Tibial artery (tissue), 4 donors: ENCODE data around the gene PRR18.

Experiments used
- DNase-seq, 2 donors: peaks; one replicate each; pipeline ENCODE4 v3.0.0-alpha.2; 2019
- H3K27ac ChIP-seq, 2 donors: fragments of 200-600 bp; sonication (generic) in 1 of 2; 1 replicate in 1 of 2; 2 replicates in 1 of 2; pipeline ENCODE4 v1.5.1; 2018 to 2019; ENCODE audit warnings: mild to moderate bottlenecking in 1 of 2
- H3K27me3 ChIP-seq, 2 donors: fragments of 200-600 bp; sonication (generic) in 1 of 2; one replicate each; pipeline versions ENCODE4 v1.5.1 to v1.6.0; 2016 to 2019
- H3K36me3 ChIP-seq, 3 donors: fragments of 200-600 bp; sonication (generic) in 2 of 3; one replicate each; pipeline ENCODE4 v1.5.1; 2016 to 2019; ENCODE audit warnings: mild to moderate bottlenecking in 2 of 3
- H3K4me1 ChIP-seq, 4 donors: fragments of 200-600 bp; sonication (generic) in 2 of 4; 1 replicate in 3 of 4; 2 replicates in 1 of 4; pipeline ENCODE4 v1.5.1; 2016 to 2019
- H3K4me3 ChIP-seq, 2 donors: fragments of 200-600 bp; sonication (generic) in 1 of 2; 1 replicate in 1 of 2; 2 replicates in 1 of 2; pipeline ENCODE4 v1.5.1; 2018 to 2019; ENCODE audit warnings: mild to moderate bottlenecking in 2 of 2
- H3K9me3 ChIP-seq, 3 donors: fragments of 200-600 bp; sonication (generic) in 1 of 3; one replicate each; pipeline ENCODE4 v1.5.1; 2016 to 2019
- CTCF ChIP-seq, 2 experiments: fragments of 200-600 bp in 1 of 2; fragments of 450-650 bp in 1 of 2; IDR thresholded peaks; one replicate each; pipeline ENCODE4 v1.5.1; 2017 to 2019; ENCODE audit warnings: antibody characterized with exemption in 2 of 2, mild to moderate bottlenecking in 1 of 2, moderate library complexity in 1 of 2
- intact Hi-C: fragments of 100-400 bp; cut with DNase I; formaldehyde crosslinking; loops from one replicate; pipeline ENCODE4 v1.15.0; 2023; ENCODE audit warnings: low total_unique reads

The PRR18 gene

GRCh38 chr6:166278579-166279392, 29.4 kb downstream of the PRR18 start:
- no peak for TF ChIP-seq CTCF (IDR thresholded peaks at IDR 0.05)
- intact Hi-C loops: loop anchor here (2.0 kb wide), 1 partner anchor 122 kb away; no protein-coding TSS in a partner anchor

GRCh38 chr6:166277892-166278578, 30.2 kb downstream of the PRR18 start:
- intact Hi-C loops: loop anchor here (2.0 kb wide), 1 partner anchor 123 kb away; no protein-coding TSS in a partner anchor

More at GRCh38 chr6:166278579-166279392, 29.4 kb downstream of the PRR18 start:
- Histone ChIP-seq H3K9me3 (no peaks in the 10 kb centered on the region), H3K27ac (no peak overlapping the region), H3K4me3 (no peak overlapping the region), H3K4me1 (peaks cover 0 to 10% (median 1%) of the 10 kb centered on the region in 4 donors), H3K27me3 (peaks cover 0 to 25% of the 10 kb centered on the region in 2 donors), H3K36me3 (no peaks in the 10 kb centered on the region)
- DNase-seq: no peak

GRCh38 chr6:166277018-166277417, 31.2 kb downstream of the PRR18 start:
- Histone ChIP-seq H3K4me1 (peaks cover 0 to 10% (median 1%) of the 10 kb centered on the region in 4 donors), H3K27me3 (peaks cover 0 to 18% of the 10 kb centered on the region in 2 donors), H3K27ac (no peak overlapping the region), H3K36me3 (no peaks in the 10 kb centered on the region), H3K4me3 (no peak overlapping the region), H3K9me3 (no peaks in the 10 kb centered on the region)
- intact Hi-C loops: no loop called here
- no peak for DNase-seq
- no peak for TF ChIP-seq CTCF (IDR thresholded peaks at IDR 0.05)

More at GRCh38 chr6:166277892-166278578, 30.2 kb downstream of the PRR18 start:
- Histone ChIP-seq H3K4me1 (peaks cover 0 to 10% (median 1%) of the 10 kb centered on the region in 4 donors), H3K4me3 (no peak overlapping the region), H3K27me3 (peaks cover 0 to 20% of the 10 kb centered on the region in 2 donors), H3K9me3 (no peaks in the 10 kb centered on the region), H3K36me3 (no peaks in the 10 kb centered on the region), H3K27ac (no peak overlapping the region)
- no peak for DNase-seq
- no peak for TF ChIP-seq CTCF (IDR thresholded peaks at IDR 0.05)

GRCh38 chr6:166275714-166276166, 32.5 kb downstream of the PRR18 start:
- Histone ChIP-seq H3K36me3 (no peaks in the 10 kb centered on the region), H3K4me3 (no peak overlapping the region), H3K9me3 (no peaks in the 10 kb centered on the region), H3K4me1 (peaks cover 0 to 10% (median 1%) of the 10 kb centered on the region in 4 donors), H3K27me3 (peaks cover 0 to 25% of the 10 kb centered on the region in 2 donors), H3K27ac (no peak overlapping the region)
- peak; percentile 91 to 98 for TF ChIP-seq CTCF (IDR thresholded peaks at IDR 0.05)
- DNase-seq: peak; percentile 51 to 76
- intact Hi-C loops: no loop called here

- Histone ChIP-seq H3K9me3 (no peaks in the 10 kb centered on the region), H3K27me3 (peaks cover 0 to 29% of the 10 kb centered on the region in 2 donors), H3K36me3 (no peaks in the 10 kb centered on the region), H3K4me3 (no peak overlapping the region), H3K27ac (no peak overlapping the region), H3K4me1 (peaks cover 0 to 10% (median 1%) of the 10 kb centered on the region in 4 donors)
- DNase-seq: no peak
- no peak for TF ChIP-seq CTCF (IDR thresholded peaks at IDR 0.05)
- intact Hi-C loops: loop anchor here (5.0 kb wide), 1 partner anchor 488 kb away; no protein-coding TSS in a partner anchor
Measured at GRCh38 chr6:166274739-166275370, 33.3 kb downstream of the PRR18 start.
